Occipital lobe (tissue), 2 donors: ENCODE results near the gene BEGAIN. TPM values are rescaled to one million over a fixed set of nuclear protein-coding genes. Genes with fewer than 3 reads are reported as not detected.

ENCODE experiments used
- DNase-seq: peaks from one replicate; lab custom pipeline; 2025; lab: John Stamatoyannopoulos, UW
- total RNA-seq: library from RNA; depleted of rRNA; stranded (reverse); fragments of >200 nt; gene quantifications from one replicate; pipeline ENCODE4 v1.2.3, GENCODE V29; 2014

Gene BEGAIN
- total RNA-seq, 1 donor from 2014 or later = 8.1 TPM

DNA sequence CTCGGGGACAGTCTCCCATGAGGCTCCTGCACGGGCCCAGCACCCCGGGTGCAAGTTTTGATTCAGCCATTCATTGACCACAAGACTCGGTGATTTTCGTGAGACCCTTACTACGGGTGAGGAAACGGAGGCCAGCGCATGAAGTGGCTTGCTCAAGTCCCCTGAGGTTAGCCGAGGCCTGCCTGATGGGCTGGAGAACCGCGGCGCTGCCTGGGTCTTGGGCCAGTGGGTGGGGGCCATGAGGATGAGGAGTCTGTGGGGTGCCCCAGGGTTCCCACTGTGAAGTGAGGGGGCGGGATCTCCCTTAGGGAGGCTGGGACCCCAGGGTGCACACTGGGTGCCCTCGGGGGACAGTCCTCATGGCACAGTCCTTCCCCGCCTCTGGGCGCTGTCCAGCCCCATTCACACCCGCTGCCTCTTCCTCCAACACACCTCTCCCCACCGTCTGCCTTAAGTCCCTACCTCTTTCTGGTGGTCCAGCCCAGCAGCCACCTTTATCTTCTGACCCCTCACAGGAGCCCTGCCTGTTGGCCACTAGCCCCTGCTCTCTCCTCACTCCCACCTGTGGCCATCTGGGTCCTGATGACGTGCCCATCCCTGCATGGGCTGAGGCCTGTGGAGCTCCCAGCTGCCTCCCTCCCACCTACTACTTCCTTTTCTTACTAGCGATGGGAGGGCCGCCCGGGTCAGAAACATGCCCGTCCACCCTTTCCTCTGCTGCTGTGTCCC is 16.3 kb downstream of the BEGAIN start:
- no peak for DNase-seq

GRCh38 chr14:100569734-100570286 is 17.4 kb downstream of the BEGAIN start:
- no peak for DNase-seq

- no peak for DNase-seq
Observed at GRCh38 chr14:100568998-100569733, 18.1 kb downstream of the BEGAIN start.

GRCh38 chr14:100568164-100568997 is 18.8 kb downstream of the BEGAIN start:
- no peak for DNase-seq

GRCh38 chr14:100567877-100568163 is 19.4 kb downstream of the BEGAIN start:
- DNase-seq = no peak

DNA sequence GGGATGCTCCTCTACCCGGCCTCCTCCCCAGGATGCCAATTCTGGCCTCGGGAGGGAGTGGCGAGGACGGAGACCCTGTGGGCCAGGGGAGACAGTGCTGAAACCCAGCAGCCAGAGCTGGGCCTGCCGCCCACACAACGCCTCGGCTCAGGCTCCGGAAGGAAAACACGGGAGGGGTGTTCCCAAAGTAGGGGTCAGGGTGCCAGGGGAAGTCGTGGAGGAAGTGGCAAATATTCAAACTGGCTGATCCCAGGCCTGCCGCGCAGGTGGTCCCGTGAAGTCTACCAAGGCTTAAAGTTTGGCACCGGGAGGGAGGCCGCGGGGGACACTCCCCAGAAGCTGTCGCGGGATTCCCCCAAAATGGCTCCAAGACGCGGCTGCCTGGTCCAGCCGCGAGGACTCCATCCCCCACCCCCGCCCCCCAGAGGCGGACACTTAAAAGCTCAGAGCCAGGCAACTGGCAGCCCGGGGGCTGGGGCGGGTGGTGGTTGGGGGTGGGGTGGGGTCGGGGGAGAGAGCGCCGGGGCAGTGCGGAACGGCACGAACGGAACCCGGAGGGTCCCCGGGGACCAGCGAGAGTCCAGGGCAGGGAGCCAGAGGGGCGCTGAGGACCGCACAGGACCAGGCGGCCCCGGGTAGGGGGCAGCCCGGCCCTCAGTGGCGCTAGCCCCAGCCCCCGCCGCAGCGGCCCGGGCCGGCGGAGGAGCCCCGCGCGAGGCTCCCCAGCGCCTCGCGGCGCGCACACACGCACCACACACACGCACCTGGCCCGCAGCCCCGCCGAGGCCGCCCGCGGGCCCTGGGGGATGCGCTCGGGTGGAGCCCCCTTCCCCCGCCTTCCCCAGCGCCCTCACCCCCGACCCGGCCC is 20.0 kb downstream of the BEGAIN start:
- DNase-seq = no peak

DNA sequence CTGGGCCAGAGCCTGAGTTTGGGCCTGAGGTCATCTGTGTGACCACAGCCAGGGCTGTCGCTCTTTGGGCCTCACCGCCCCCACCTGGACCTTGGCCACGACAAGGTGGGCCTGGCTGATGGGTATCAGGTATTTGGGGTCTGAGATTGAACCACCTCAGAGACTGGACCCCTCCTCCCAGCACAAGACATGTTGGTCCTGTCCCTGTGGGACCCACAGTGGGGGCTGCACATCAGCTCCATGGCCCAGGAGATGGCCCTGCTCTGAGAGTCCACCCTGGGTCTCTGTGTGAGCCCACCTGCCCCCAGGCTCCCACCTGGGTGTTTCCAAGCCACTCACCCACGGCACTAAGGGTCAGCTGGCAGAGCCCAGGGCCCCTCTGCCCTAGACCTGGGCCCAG is 20.6 kb downstream of the BEGAIN start:
- no peak for DNase-seq

DNA sequence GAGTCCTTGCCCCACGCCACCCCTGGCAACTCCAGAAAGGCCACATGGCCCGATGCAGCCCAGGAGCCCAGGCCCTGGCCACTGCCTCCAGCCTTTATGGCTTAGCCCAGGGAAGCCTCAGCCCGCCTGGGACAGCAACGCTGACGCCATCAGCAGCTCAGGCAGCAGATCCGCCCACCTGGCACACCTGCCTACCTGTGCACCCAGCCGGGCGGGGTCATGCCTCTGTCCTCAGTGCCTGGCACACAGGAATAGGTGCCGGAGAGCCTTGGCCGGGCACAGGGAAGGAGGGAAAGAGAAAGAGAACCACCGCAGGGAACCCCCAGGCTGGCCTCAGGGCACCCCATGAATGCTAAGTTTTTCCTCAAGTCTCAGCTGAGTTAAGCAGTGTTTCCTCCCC is 21.1 kb downstream of the BEGAIN start:
- DNase-seq = no peak

DNA sequence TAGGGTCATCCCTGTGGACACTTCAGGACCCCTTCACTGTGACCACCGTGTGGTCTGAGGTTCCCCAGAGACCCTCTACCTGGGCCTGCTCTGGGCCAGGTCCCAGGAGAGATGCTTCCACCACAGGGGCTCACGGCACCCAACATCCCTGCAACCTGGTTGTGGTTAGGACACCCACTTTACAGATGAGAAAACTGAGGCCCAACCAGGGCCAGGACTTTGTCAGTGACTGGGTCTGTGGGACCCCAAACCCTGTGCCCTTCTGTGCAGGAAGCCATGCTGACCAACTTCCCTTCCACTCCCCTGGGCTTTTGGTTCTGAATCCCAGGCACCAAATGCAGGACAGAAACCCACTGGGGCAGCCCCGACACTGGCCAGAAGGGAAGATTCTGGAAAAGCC is 21.6 kb downstream of the BEGAIN start:
- no peak for DNase-seq

GRCh38 chr14:100564512-100564911 is 22.7 kb downstream of the BEGAIN start:
- DNase-seq = no peak

- no peak for DNase-seq
Observed at GRCh38 chr14:100562751-100563150, 24.5 kb downstream of the BEGAIN start.

DNA sequence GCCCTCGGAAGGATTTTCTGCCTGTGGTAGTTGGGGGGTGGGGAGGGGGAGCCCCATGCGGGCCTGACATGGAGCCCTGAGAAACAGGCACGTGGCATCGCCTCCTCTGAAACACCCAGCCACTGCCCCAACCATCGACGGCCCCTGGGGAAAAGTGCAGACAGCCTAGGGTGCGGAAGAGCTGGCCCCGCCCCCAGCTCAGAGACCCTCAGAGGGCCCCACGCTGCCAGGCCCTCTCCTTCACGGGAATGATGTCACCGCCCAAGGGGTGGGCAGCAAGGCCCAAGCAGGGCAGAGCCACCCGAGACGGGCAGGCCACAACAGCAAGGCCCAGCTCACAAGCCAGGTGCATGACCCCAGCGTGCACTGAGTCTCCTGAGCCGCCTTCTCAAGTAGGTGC is 26.2 kb downstream of the BEGAIN start:
- DNase-seq = no peak

DNA sequence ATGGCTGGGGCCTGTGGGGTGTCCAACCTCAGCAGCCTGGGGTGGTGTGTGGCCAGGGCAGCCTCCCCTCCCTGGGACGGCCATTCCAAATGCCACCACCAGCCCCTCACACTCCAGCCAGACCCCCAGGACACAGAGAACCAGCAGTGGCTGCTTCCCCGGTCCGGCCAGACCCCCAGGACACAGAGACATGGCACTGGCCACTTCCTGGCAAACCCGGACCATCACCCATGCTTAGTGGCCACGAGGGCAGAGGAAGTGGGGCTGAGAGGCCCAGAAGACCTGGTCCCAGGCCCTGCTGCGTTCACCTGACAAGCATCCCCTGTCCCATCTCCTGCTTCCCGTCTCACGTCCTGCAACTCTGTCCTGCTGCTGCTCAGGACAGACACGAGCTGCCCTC is 26.7 kb downstream of the BEGAIN start:
- no peak for DNase-seq

- DNase-seq = no peak
Observed at GRCh38 chr14:100559455-100559854, 27.8 kb downstream of the BEGAIN start.

GRCh38 chr14:100558966-100559365 is 28.3 kb downstream of the BEGAIN start:
- no peak for DNase-seq

DNA sequence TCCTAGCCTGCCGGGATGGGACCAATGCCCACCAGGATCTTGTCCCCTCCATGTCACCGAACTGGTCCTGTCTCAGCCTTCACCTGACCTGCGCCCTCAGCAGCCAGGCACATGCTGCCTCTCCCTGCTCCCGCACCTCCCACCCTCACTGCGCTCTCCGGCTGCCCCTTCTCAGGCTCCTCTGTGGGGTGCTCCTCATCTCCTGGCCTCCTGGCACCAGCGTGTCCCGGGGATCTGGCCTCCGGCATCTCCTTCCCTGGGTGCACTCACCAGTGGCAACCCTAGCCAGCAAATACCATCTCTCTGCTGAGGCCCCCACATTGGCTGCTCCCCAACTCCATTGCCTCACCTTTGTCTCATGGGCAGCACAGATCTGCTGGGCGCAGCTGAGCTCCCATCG is 29.0 kb downstream of the BEGAIN start:
- DNase-seq = no peak

DNA sequence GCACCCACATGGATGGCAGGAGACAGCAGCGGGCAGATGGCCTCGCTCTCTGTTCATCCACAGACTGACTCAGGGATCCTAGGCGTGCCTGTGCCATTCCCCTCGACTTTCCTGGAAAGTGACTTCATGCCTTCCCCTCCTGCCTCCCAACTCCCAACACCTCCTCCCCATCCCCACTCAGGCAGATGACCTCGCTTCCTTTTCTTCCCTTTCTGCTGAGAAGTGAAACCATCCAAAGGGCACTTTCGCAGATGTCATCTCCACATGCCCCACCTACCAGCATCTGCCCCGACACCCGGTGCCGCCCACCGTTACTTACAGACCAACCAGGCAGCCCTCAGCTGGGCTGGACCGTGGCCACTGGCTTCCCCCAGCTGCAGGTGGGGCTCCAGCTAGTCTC is 29.6 kb downstream of the BEGAIN start:
- no peak for DNase-seq

- no peak for DNase-seq
Observed at GRCh38 chr14:100556936-100557505, 30.2 kb downstream of the BEGAIN start.

DNA sequence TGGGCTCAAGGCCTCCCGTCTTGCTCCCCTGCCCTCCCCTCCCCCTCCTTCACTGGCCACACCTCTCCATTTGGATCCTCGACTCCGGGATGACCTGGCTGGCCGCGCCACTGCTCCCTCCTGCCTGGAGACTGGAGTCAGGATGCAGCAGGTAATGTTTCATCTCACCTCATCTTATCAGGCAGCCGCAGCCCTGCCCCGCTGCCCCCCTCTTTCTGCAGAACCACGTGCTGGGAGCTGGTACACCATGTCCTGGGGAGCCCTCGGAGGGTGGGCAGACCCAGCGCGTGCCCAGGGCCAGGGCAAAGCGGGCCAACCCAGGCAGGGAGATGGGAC is 31.1 kb downstream of the BEGAIN start:
- DNase-seq = no peak

GRCh38 chr14:100555436-100556139 is 31.6 kb downstream of the BEGAIN start:
- no peak for DNase-seq
